ENCODE data around the gene PLD6.

PLD6 gene

DNA sequence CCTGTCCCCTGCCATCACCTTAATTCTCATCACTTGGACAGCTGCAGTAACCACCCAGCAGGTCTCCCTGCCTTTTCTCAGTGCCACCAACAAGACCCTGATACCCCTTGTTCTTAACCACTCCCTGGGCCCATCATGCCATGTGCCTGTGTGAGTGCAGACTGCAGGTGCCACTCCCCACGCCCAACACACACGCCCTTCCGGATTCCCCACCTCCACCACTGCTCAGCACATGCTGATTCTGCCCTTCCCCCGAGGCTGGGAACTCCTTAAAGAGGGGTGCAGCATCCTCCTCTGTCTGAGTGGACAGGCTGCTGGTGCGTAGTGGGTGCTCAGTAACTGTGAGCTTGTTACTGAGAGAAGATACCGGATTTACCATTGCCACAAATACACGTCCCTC, 52.4 kb downstream of the PLD6 start:
- no peak for DNase-seq (ENCODE audit: low spot score)

GRCh38 chr17:17153071-17153470, 53.1 kb downstream of the PLD6 start:
- no peak for DNase-seq (ENCODE audit: low spot score)

DNA sequence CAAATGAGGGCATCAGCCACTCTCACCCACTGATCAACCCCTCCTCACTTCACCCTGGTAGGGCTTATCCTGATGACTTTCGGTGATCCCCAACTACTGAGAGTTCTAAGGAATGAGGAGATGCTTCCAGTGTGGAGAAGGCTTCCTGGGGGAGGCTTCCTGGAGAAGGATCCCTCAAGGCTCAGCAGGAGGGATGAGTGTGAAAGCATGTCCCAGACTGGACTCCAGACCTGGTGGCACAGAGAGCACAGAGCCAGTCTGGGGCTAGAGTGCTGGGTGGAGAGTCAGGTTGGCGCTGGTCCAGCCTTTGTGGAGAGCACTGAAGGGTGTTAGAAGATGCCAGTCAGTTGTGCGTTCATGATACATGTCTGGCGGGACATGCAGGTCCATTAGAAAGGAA, 53.7 kb downstream of the PLD6 start:
- no peak for DNase-seq (ENCODE audit: low spot score)

GRCh38 chr17:17151962-17152361, 54.2 kb downstream of the PLD6 start:
- no peak for DNase-seq (ENCODE audit: low spot score)

- no peak for DNase-seq (ENCODE audit: low spot score)
Measured at GRCh38 chr17:17151541-17151940, 54.6 kb downstream of the PLD6 start.

GRCh38 chr17:17151055-17151454, 55.1 kb downstream of the PLD6 start:
- no peak for DNase-seq (ENCODE audit: low spot score)

Data from NAMALWA (cell line).